IPS-18c (cell line): ENCODE measurements around the gene CD86.
"Not testable (repeated sequence)": the region's sequence is repeated elsewhere in the genome, so short reads cannot be mapped to it uniquely, and the experiment has no call there.

Experiments used
- H3K4me3 ChIP-seq: 2 replicates; pipeline ENCODE4 v1.7.0; 2013; ENCODE audit warnings: low read depth, mild to moderate bottlenecking, low read length, moderate library complexity; ENCODE audit not compliant: insufficient read depth
- H3K9me3 ChIP-seq: one replicate; pipeline ENCODE4 v1.6.1; 2013; ENCODE audit warnings: mild to moderate bottlenecking, low read length, moderate library complexity; ENCODE audit not compliant: control insufficient read depth, insufficient read depth

The CD86 gene

GRCh38 chr3:122102191-122102935 lies 47.2 kb downstream of the CD86 start:
- Histone ChIP-seq H3K4me3 (no peak overlapping the region), H3K9me3 (peaks cover 2% of the 10 kb centered on the region)

GRCh38 chr3:122103821-122104514 lies 48.8 kb downstream of the CD86 start:
- H3K4me3 ChIP-seq = no peak overlapping the region
- H3K9me3 ChIP-seq = peaks cover 2% of the 10 kb centered on the region

- peaks cover 2% of the 10 kb centered on the region for H3K9me3 ChIP-seq
- no peak overlapping the region for H3K4me3 ChIP-seq
These were observed 49.5 kb downstream of the CD86 start for GRCh38 chr3:122104515-122105194.

- H3K4me3 ChIP-seq = no peak overlapping the region
These were observed 50.5 kb downstream of the CD86 start for GRCh38 chr3:122105626-122106025.

GRCh38 chr3:122107171-122107570 lies 52.0 kb downstream of the CD86 start:
- Histone ChIP-seq H3K9me3 (no peaks in the 10 kb centered on the region), H3K4me3 (no peak overlapping the region)

More at GRCh38 chr3:122105626-122106025, 50.5 kb downstream of the CD86 start:
- no peaks in the 10 kb centered on the region for H3K9me3 ChIP-seq

GRCh38 chr3:122111974-122112373 lies 56.8 kb downstream of the CD86 start:
- Histone ChIP-seq H3K9me3 (no peaks in the 10 kb centered on the region), H3K4me3 (no peak overlapping the region)

GRCh38 chr3:122112754-122113153 lies 57.6 kb downstream of the CD86 start:
- H3K4me3 ChIP-seq = no peak overlapping the region
- no peaks in the 10 kb centered on the region for H3K9me3 ChIP-seq

- peaks cover 4% of the 10 kb centered on the region for H3K9me3 ChIP-seq
- no peak overlapping the region for H3K4me3 ChIP-seq
These were observed 68.7 kb downstream of the CD86 start for GRCh38 chr3:122123850-122124249.

- no peaks in the 10 kb centered on the region for H3K9me3 ChIP-seq
These were observed 77.9 kb downstream of the CD86 start for GRCh38 chr3:122132949-122133540.

GRCh38 chr3:122146466-122146865 lies 91.3 kb downstream of the CD86 start:
- peaks cover 9% of the 10 kb centered on the region for H3K9me3 ChIP-seq

More at GRCh38 chr3:122132949-122133540, 77.9 kb downstream of the CD86 start:
- no peak overlapping the region for H3K4me3 ChIP-seq

GRCh38 chr3:122148941-122149627 lies 93.9 kb downstream of the CD86 start:
- H3K4me3 ChIP-seq = no peak overlapping the region
- H3K9me3 ChIP-seq = no peaks in the 10 kb centered on the region

More at GRCh38 chr3:122146466-122146865, 91.3 kb downstream of the CD86 start:
- no peak overlapping the region for H3K4me3 ChIP-seq

GRCh38 chr3:122151480-122151879 lies 96.3 kb downstream of the CD86 start:
- H3K9me3 ChIP-seq = no peaks in the 10 kb centered on the region

GRCh38 chr3:122164983-122165382 lies 109.8 kb downstream of the CD86 start:
- H3K9me3 ChIP-seq, H3K4me3 ChIP-seq: not testable (repeated sequence)

More at GRCh38 chr3:122151480-122151879, 96.3 kb downstream of the CD86 start:
- H3K4me3 ChIP-seq = no peak overlapping the region

GRCh38 chr3:122167630-122168029 lies 112.5 kb downstream of the CD86 start:
- Histone ChIP-seq H3K4me3 (no peak overlapping the region), H3K9me3 (peaks cover 2% of the 10 kb centered on the region)

- H3K9me3 ChIP-seq = peaks cover 2% of the 10 kb centered on the region
- H3K4me3 ChIP-seq = no peak overlapping the region
These were observed 112.9 kb downstream of the CD86 start for GRCh38 chr3:122168044-122168443.

- Histone ChIP-seq H3K4me3 (no peak overlapping the region), H3K9me3 (peaks cover 3% of the 10 kb centered on the region)
These were observed 114.7 kb downstream of the CD86 start for GRCh38 chr3:122169911-122170310.
